A549 (cell line): Measurements from ENCODE around the gene SORCS2.

Experiments
- BHLHE40 ChIP-seq: IDR thresholded peaks from 2 replicates; pipeline ENCODE4 v1.6.1; 2012; ENCODE audit warnings: low read depth, low read length, inconsistent platforms
- CHD2 ChIP-seq: fragments of 150-350 bp; IDR thresholded peaks from 2 replicates; pipeline ENCODE4 v1.6.1; 2014; ENCODE audit warnings: low read length; ENCODE audit not compliant: partially characterized antibody
- CTCF ChIP-seq: fragments of >200 bp; sonication (Bioruptor Twin); formaldehyde crosslinking; IDR thresholded peaks from 3 replicates; pipeline ENCODE4 v1.5.1; 2016
- KDM5A ChIP-seq: fragments of 200-600 bp; sonication (generic); IDR thresholded peaks from 2 replicates; pipeline ENCODE4 v1.6.1; 2016; ENCODE audit warnings: antibody characterized with exemption, mild to moderate bottlenecking
- MYC ChIP-seq: IDR thresholded peaks from 2 replicates; pipeline ENCODE4 v1.6.1; 2012; ENCODE audit warnings: mild to moderate bottlenecking, inconsistent platforms, low read length, improper control_type of control experiment, borderline replicate concordance
- POLR2A ChIP-seq: IDR thresholded peaks from 2 replicates; pipeline ENCODE4 v1.6.1; 2012; ENCODE audit warnings: mild to moderate bottlenecking, low read length
- RFX5 ChIP-seq: fragments of 450-650 bp; IDR thresholded peaks from 2 replicates; pipeline ENCODE4 v1.7.1; 2014; ENCODE audit warnings: antibody characterized with exemption, mild to moderate bottlenecking, moderate library complexity
- SREBF2 ChIP-seq: fragments of 450-650 bp; IDR thresholded peaks from 2 replicates; pipeline ENCODE4 v1.6.1; 2014; ENCODE audit warnings: mild to moderate bottlenecking, moderate library complexity
- TF ChIP-seq, protein P1 (sequence below): fragments of 450-650 bp; IDR thresholded peaks from 2 replicates; pipeline ENCODE4 v1.6.1; 2014; ENCODE audit warnings: antibody characterized with exemption
- TF ChIP-seq, protein P2 (sequence below): IDR thresholded peaks from 2 replicates; pipeline ENCODE4 v1.6.1; 2012
- TF ChIP-seq, protein P3 (sequence below): fragments of 200-600 bp; sonication (generic); IDR thresholded peaks from 2 replicates; pipeline ENCODE4 v1.6.1; 2016; ENCODE audit warnings: antibody characterized with exemption, mild to moderate bottlenecking, moderate library complexity

DNA sequence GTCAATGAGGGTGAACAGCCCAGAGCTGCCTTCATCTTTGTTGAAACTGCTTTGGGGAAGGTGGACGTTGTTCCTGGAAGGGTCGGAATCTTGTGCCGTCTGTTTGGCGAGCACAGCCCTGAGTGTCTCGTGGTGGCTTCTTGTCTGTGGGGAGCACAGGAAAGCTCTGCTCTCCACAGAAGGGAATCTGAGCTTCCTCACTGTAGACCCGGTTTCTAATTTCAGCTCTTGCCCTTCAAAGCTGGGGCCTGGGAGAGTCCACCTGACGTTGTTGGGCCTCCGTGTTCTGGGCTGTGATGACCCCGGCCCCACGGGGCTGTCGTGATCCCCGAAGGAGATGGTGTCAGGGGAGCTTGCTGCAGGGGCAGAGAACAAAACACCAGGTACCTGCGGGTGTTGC, 47.5 kb downstream of the SORCS2 start:
- TF ChIP-seq BHLHE40, result no peak
- no peak for TF ChIP-seq CTCF
- TF ChIP-seq KDM5A, result no peak
- TF ChIP-seq, protein P1, sequence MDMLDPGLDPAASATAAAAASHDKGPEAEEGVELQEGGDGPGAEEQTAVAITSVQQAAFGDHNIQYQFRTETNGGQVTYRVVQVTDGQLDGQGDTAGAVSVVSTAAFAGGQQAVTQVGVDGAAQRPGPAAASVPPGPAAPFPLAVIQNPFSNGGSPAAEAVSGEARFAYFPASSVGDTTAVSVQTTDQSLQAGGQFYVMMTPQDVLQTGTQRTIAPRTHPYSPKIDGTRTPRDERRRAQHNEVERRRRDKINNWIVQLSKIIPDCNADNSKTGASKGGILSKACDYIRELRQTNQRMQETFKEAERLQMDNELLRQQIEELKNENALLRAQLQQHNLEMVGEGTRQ, result no peak
- TF ChIP-seq, protein P2, sequence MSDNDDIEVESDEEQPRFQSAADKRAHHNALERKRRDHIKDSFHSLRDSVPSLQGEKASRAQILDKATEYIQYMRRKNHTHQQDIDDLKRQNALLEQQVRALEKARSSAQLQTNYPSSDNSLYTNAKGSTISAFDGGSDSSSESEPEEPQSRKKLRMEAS, result no peak
- TF ChIP-seq POLR2A, result no peak
- no peak for TF ChIP-seq SREBF2
- TF ChIP-seq, protein P3, sequence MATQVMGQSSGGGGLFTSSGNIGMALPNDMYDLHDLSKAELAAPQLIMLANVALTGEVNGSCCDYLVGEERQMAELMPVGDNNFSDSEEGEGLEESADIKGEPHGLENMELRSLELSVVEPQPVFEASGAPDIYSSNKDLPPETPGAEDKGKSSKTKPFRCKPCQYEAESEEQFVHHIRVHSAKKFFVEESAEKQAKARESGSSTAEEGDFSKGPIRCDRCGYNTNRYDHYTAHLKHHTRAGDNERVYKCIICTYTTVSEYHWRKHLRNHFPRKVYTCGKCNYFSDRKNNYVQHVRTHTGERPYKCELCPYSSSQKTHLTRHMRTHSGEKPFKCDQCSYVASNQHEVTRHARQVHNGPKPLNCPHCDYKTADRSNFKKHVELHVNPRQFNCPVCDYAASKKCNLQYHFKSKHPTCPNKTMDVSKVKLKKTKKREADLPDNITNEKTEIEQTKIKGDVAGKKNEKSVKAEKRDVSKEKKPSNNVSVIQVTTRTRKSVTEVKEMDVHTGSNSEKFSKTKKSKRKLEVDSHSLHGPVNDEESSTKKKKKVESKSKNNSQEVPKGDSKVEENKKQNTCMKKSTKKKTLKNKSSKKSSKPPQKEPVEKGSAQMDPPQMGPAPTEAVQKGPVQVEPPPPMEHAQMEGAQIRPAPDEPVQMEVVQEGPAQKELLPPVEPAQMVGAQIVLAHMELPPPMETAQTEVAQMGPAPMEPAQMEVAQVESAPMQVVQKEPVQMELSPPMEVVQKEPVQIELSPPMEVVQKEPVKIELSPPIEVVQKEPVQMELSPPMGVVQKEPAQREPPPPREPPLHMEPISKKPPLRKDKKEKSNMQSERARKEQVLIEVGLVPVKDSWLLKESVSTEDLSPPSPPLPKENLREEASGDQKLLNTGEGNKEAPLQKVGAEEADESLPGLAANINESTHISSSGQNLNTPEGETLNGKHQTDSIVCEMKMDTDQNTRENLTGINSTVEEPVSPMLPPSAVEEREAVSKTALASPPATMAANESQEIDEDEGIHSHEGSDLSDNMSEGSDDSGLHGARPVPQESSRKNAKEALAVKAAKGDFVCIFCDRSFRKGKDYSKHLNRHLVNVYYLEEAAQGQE, result no peak
- no peak for TF ChIP-seq MYC
- no peak for TF ChIP-seq CHD2
- TF ChIP-seq RFX5, result no peak
